Parathyroid adenoma (tissue), 2 donors: Measurements from ENCODE around the gene LY9.
A peak's percentile ranks its signal among the peaks of the same experiment; 100 is the strongest.
"Not testable (repeated sequence)": the region's sequence is repeated elsewhere in the genome, so short reads cannot be mapped to it uniquely, and the experiment has no call there.

Source experiments
- H2AFZ ChIP-seq: fragments of 300-600 bp; sonication (generic); one replicate; pipeline ENCODE4 v1.7.0; 2017; ENCODE audit warnings: antibody characterized with exemption, mild to moderate bottlenecking
- H3K27ac ChIP-seq: fragments of 300-600 bp; sonication (generic); one replicate; pipeline ENCODE4 v1.7.0; 2017
- H3K27me3 ChIP-seq: fragments of 300-600 bp; sonication (generic); one replicate; pipeline ENCODE4 v1.7.0; 2017; ENCODE audit warnings: low read length; ENCODE audit not compliant: control insufficient read depth, insufficient read depth
- H3K36me3 ChIP-seq: fragments of 300-600 bp; sonication (generic); one replicate; pipeline ENCODE4 v1.7.0; 2017; ENCODE audit warnings: low read length; ENCODE audit not compliant: control insufficient read depth, insufficient read depth
- H3K4me1 ChIP-seq: fragments of 300-600 bp; sonication (generic); one replicate; pipeline ENCODE4 v1.7.0; 2017; ENCODE audit warnings: control low read depth
- H3K4me2 ChIP-seq: fragments of 300-600 bp; sonication (generic); one replicate; pipeline ENCODE4 v1.7.0; 2017; ENCODE audit warnings: low read length
- H3K4me3 ChIP-seq: fragments of 300-600 bp; sonication (generic); one replicate; pipeline ENCODE4 v1.7.0; 2017; ENCODE audit warnings: low read depth, low read length
- H3K79me2 ChIP-seq: fragments of 300-600 bp; sonication (generic); one replicate; pipeline ENCODE4 v1.7.0; 2017; ENCODE audit warnings: control low read depth
- H3K9ac ChIP-seq: fragments of 300-600 bp; sonication (generic); one replicate; pipeline ENCODE4 v1.7.0; 2017; ENCODE audit warnings: mild to moderate bottlenecking
- H3K9me3 ChIP-seq: fragments of 300-600 bp; sonication (generic); one replicate; pipeline ENCODE4 v1.7.0; 2017; ENCODE audit warnings: low read length; ENCODE audit not compliant: control insufficient read depth
- CTCF ChIP-seq: fragments of 300-600 bp; sonication (generic); IDR thresholded peaks from one replicate; pipeline ENCODE4 v1.7.0; 2017; ENCODE audit warnings: antibody characterized with exemption, mild to moderate bottlenecking
- donor health status: primary hyperparathyroidism.

Gene LY9

GRCh38 chr1:160781186-160781766, 14.7 kb upstream of the LY9 start:
- H3K27ac ChIP-seq, result no peak overlapping the region
- no peaks in the 10 kb centered on the region for H3K79me2 ChIP-seq
- no peak for TF ChIP-seq CTCF
- H3K4me1 ChIP-seq, result no peaks in the 10 kb centered on the region
- H3K27me3 ChIP-seq, result no peaks in the 10 kb centered on the region
- no peak overlapping the region for H3K4me2 ChIP-seq
- peak overlapping the region; percentile 54 for H2AFZ ChIP-seq
- H3K9me3 ChIP-seq, result no peaks in the 10 kb centered on the region
- no peak overlapping the region for H3K9ac ChIP-seq
- H3K36me3 ChIP-seq, result no peaks in the 10 kb centered on the region
- H3K4me3 ChIP-seq, result no peak overlapping the region

- Histone ChIP-seq H3K9ac (no peak overlapping the region), H3K27me3 (no peaks in the 10 kb centered on the region), H3K36me3 (no peaks in the 10 kb centered on the region), H3K4me1 (no peaks in the 10 kb centered on the region), H3K27ac (no peak overlapping the region), H2AFZ (peak overlapping the region; percentile 54), H3K79me2 (no peaks in the 10 kb centered on the region), H3K4me2 (no peak overlapping the region), H3K9me3 (no peaks in the 10 kb centered on the region), H3K4me3 (no peak overlapping the region)
- no peak for TF ChIP-seq CTCF
Measured at GRCh38 chr1:160781914-160782689, 13.9 kb upstream of the LY9 start.

GRCh38 chr1:160782988-160783765, 12.8 kb upstream of the LY9 start:
- not testable (repeated sequence) for H3K4me2 ChIP-seq, H3K27me3 ChIP-seq, H3K36me3 ChIP-seq, H3K4me3 ChIP-seq, H3K79me2 ChIP-seq, H3K9ac ChIP-seq, H3K9me3 ChIP-seq, H3K27ac ChIP-seq, H3K4me1 ChIP-seq, H2AFZ ChIP-seq

GRCh38 chr1:160789051-160789701, 6.8 kb upstream of the LY9 start:
- H2AFZ ChIP-seq, result no peak overlapping the region

More at GRCh38 chr1:160789051-160789701, 6.8 kb upstream of the LY9 start:
- Histone ChIP-seq H3K9me3 (no peaks in the 10 kb centered on the region), H3K4me1 (no peaks in the 10 kb centered on the region), H3K4me3 (no peak overlapping the region), H3K79me2 (no peaks in the 10 kb centered on the region), H3K9ac (no peak overlapping the region), H3K4me2 (no peak overlapping the region), H3K27me3 (no peaks in the 10 kb centered on the region), H3K27ac (no peak overlapping the region), H3K36me3 (no peaks in the 10 kb centered on the region)
- no peak for TF ChIP-seq CTCF
